ENCODE data around the gene FABP1. TPM values are rescaled to one million over a fixed set of nuclear protein-coding genes. Genes with fewer than 3 reads are reported as not detected.

FABP1 gene
- polyA plus RNA-seq, 1 experiment = not detected

GRCh38 chr2:88108796-88109195 lies 19.1 kb downstream of the FABP1 start:
- CTCF ChIA-PET = interaction anchor here (1.2 kb wide), 1 partner anchor 51 kb away, joined by 3 read pairs; no protein-coding TSS in a partner anchor
- H3K4me3 ChIP-seq (ENCODE audit: low read depth, low read length) = no peak overlapping the region
- no peak for DNase-seq (ENCODE audit: low read depth)
- POLR2A ChIA-PET = no interaction called here
- H3K27me3 ChIP-seq (ENCODE audit: control insufficient read depth, insufficient read depth, low read length) = no peaks in the 10 kb centered on the region
- no peaks in the 10 kb centered on the region for H3K36me3 ChIP-seq (ENCODE audit: control insufficient read depth, insufficient read depth, low read length)
- TF ChIP-seq, protein P1, sequence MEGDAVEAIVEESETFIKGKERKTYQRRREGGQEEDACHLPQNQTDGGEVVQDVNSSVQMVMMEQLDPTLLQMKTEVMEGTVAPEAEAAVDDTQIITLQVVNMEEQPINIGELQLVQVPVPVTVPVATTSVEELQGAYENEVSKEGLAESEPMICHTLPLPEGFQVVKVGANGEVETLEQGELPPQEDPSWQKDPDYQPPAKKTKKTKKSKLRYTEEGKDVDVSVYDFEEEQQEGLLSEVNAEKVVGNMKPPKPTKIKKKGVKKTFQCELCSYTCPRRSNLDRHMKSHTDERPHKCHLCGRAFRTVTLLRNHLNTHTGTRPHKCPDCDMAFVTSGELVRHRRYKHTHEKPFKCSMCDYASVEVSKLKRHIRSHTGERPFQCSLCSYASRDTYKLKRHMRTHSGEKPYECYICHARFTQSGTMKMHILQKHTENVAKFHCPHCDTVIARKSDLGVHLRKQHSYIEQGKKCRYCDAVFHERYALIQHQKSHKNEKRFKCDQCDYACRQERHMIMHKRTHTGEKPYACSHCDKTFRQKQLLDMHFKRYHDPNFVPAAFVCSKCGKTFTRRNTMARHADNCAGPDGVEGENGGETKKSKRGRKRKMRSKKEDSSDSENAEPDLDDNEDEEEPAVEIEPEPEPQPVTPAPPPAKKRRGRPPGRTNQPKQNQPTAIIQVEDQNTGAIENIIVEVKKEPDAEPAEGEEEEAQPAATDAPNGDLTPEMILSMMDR (IDR thresholded peaks at IDR 0.05; ENCODE audit: insufficient read depth, low read depth, low read length) = no peak

DNA sequence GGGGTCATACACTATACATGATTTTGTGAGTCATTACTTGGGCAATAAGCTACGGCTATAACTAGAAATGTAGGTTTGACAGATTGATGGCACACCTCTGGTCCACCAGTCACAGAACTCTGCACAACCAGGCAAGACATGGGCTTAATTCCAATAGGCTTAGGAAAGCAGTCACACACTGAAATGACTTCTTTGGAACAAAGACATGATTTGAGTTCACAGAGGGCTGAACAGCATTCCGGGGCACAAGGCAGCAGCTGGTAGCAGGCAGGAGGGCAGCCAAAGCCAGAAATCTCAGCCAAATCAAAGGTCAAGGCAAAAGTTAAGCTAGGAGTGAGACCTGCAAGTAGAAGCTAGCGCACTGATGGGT lies 27.4 kb downstream of the FABP1 start:
- no peak overlapping the region for H3K4me3 ChIP-seq (ENCODE audit: low read depth, low read length)
- TF ChIP-seq, protein P1 (IDR thresholded peaks at IDR 0.05; ENCODE audit: insufficient read depth, low read depth, low read length) = no peak
- ChIA-PET POLR2A (no interaction called here), CTCF (interaction anchor here (1.3 kb wide), 1 partner anchor 40 kb away, joined by 4 read pairs; no protein-coding TSS in a partner anchor)
- H3K27me3 ChIP-seq (ENCODE audit: control insufficient read depth, insufficient read depth, low read length) = peaks cover 1% of the 10 kb centered on the region
- H3K36me3 ChIP-seq (ENCODE audit: control insufficient read depth, insufficient read depth, low read length) = no peaks in the 10 kb centered on the region
- DNase-seq (ENCODE audit: low read depth) = no peak

DNA sequence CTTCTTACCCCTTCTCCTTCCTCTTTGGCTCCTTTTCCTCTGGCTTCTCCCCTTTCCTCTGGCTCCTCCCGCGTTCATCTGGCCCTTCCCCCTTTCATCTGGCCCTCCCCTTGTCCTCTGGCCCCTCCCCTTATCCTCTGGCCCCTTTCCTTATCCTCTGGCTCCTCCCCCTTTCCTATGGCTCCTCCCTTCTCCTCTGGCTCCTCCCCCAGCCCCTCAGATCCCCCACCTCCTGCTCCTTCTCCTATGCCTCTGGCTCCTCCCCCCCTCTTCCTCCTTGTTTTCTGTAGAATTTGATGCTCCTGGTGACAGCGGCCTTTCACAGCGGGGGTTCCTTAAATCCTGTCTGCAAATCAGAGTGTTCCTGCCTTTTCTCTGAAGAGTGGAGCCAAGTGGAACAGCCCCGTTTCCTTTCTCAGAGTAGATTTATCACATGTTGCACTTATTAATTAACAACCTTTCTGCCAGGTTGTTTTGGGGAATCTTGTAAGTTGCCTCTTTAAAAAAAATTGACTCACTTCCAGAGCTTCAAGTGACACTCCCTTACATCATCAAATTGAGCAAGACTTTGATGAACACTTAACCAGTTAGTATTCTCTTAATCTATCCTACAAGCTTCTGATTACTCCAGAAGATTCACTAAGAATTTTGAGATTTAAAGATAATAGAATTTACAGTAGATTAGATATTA lies 27.9 kb downstream of the FABP1 start:
- peaks cover 1% of the 10 kb centered on the region for H3K27me3 ChIP-seq (ENCODE audit: control insufficient read depth, insufficient read depth, low read length)
- ChIA-PET POLR2A (interaction anchor here (0.6 kb wide), 1 partner anchor 30 kb away, joined by 3 read pairs; no protein-coding TSS in a partner anchor), CTCF (interaction anchor here (1.3 kb wide), 1 partner anchor 39 kb away, joined by 4 read pairs; no protein-coding TSS in a partner anchor)
- TF ChIP-seq, protein P1 (IDR thresholded peaks at IDR 0.05; ENCODE audit: insufficient read depth, low read depth, low read length) = no peak
- no peak for DNase-seq (ENCODE audit: low read depth)
- no peaks in the 10 kb centered on the region for H3K36me3 ChIP-seq (ENCODE audit: control insufficient read depth, insufficient read depth, low read length)
- H3K4me3 ChIP-seq (ENCODE audit: low read depth, low read length) = no peak overlapping the region

DNA sequence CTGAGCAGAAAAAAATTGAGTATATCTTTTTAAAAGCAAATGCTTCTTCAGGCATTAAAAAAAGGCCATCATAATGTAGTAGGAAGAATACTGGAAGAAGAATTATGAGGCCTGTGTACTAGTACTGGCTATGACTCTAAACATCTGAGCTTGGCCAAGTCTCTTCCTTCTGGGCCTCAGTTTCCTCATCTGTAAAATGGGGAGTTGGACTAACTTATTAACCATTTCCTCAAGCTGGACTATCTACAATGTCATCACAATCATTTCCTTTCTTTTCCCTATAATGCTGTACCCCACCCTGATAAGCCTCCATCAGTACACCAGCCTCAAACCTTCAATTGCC lies 29.3 kb downstream of the FABP1 start:
- POLR2A ChIA-PET = no interaction called here
- peaks cover 3% of the 10 kb centered on the region for H3K27me3 ChIP-seq (ENCODE audit: control insufficient read depth, insufficient read depth, low read length)
- H3K4me3 ChIP-seq (ENCODE audit: low read depth, low read length) = no peak overlapping the region
- DNase-seq (ENCODE audit: low read depth) = no peak
- H3K36me3 ChIP-seq (ENCODE audit: control insufficient read depth, insufficient read depth, low read length) = no peaks in the 10 kb centered on the region
- CTCF ChIA-PET = interaction anchor here (0.9 to 1.6 kb wide), 2 partner anchors 14 to 17 kb away, joined by 3 to 6 read pairs; no protein-coding TSS in a partner anchor
- TF ChIP-seq, protein P1 (IDR thresholded peaks at IDR 0.05; ENCODE audit: insufficient read depth, low read depth, low read length) = no peak

DNA sequence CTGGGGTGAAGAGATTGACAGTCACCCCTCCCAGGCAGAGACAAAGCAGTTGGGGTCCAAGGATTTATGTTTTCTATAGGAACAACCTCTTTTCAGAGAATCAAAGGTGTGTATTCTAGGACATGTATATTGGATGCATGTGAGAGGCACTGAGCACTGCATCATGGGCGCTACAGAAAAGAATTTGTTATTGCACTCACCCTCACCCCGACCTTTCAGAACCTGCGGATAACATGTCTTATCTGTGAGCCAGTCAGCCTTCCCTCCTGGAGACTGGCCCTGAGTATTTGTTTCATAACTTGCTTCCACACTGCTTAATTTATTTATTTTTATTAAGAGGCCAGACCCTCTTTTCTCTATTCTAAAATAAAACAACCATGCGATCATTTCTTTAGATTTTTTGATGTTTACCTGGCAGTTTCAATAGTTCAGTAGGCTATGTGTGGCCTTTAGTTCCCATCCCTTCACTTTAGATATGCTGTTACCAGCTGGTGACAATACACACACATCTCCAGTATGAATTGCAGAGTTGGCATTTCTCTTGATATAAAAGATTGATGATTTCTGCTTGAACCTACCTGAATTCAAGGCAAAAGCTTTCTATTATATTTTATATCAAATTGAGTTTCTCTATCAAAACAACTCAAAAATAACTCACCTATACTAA lies 29.8 kb downstream of the FABP1 start:
- no peaks in the 10 kb centered on the region for H3K36me3 ChIP-seq (ENCODE audit: control insufficient read depth, insufficient read depth, low read length)
- peaks cover 3% of the 10 kb centered on the region for H3K27me3 ChIP-seq (ENCODE audit: control insufficient read depth, insufficient read depth, low read length)
- ChIA-PET POLR2A (no interaction called here), CTCF (interaction anchor here (1.6 kb wide), 1 partner anchor 16 kb away, joined by 6 read pairs; no protein-coding TSS in a partner anchor)
- no peak for DNase-seq (ENCODE audit: low read depth)
- TF ChIP-seq, protein P1 (IDR thresholded peaks at IDR 0.05; ENCODE audit: insufficient read depth, low read depth, low read length) = no peak
- no peak overlapping the region for H3K4me3 ChIP-seq (ENCODE audit: low read depth, low read length)

Measured in BJ (cell line).